ENCODE results near the gene DOK1. TPM values are rescaled to one million over a fixed set of nuclear protein-coding genes. Genes with fewer than 3 reads are reported as not detected.
A peak's percentile ranks its signal among the peaks of the same experiment; 100 is the strongest.

Gene DOK1
- total RNA-seq, 1 experiment from 2014 or later = 3.4 TPM

- ChIA-PET CTCF (interaction anchor here (0.6 to 7.3 kb wide), 6 partner anchors 36 to 65 kb away, joined by 3 to 80 read pairs (median 10); partner anchors contain the start of genes CCDC142 and TTC31), POLR2A (interaction anchor here (0.6 to 8.1 kb wide), 29 partner anchors 9 to 1117 kb away, joined by 3 to 135 read pairs (median 5); partner anchors contain the start of genes C2orf81, CCDC142, INO80B and MOGS)
- peak within 1 kb of the TSS; percentile 94 for H3K4me3 Mint-ChIP-seq (ENCODE audit: unreplicated experiment)
- no TSS peak for BruUV-seq (replicated peaks)
- H3K4me1 Mint-ChIP-seq (ENCODE audit: insufficient read depth, unreplicated experiment) = peaks cover 38% of the 10 kb centered on the region
- intact Hi-C loops (cut with micrococcal nuclease) = loop anchor here (1.0 to 5.0 kb wide), 2 partner anchors 22 to 192 kb away; partner anchors contain the start of gene PCGF1
- H3K27ac Mint-ChIP-seq (ENCODE audit: low read depth, unreplicated experiment) = peak within 1 kb of the TSS; percentile 91
- no peaks in the 10 kb centered on the region for H3K27me3 Mint-ChIP-seq (ENCODE audit: insufficient read depth, unreplicated experiment)
- no peak for TF ChIP-seq CTCF (IDR thresholded peaks at IDR 0.05; ENCODE audit: unreplicated experiment)
- peak; percentile 99 for DNase-seq (ENCODE audit: unreplicated experiment)
- no peaks in the 10 kb centered on the region for H3K9me3 Mint-ChIP-seq (ENCODE audit: unreplicated experiment)
- peaks cover 28% of the 10 kb centered on the region for H3K36me3 Mint-ChIP-seq (ENCODE audit: insufficient read depth, unreplicated experiment)
Measured at GRCh38 chr2:74529357-74530238, 24.9 kb upstream of the DOK1 start, which contains the start of the genes AUP1 and HTRA2. AUP1 (minus strand) TSS chr2:74529706; CDS start chr2:74529629, 77 bp downstream. HTRA2 (plus strand) TSS chr2:74529933; CDS start chr2:74530007, 74 bp downstream.

- BruUV-seq (replicated peaks) = TSS peak; percentile 28
- TF ChIP-seq CTCF (IDR thresholded peaks at IDR 0.05; ENCODE audit: unreplicated experiment) = no peak
- H3K27me3 Mint-ChIP-seq (ENCODE audit: insufficient read depth, unreplicated experiment) = no peaks in the 10 kb centered on the region
- CTCF ChIA-PET = interaction anchor here (0.6 to 7.3 kb wide), 11 partner anchors 13 to 66 kb away, joined by 3 to 80 read pairs (median 4); partner anchors contain the start of genes CCDC142 and TTC31
- intact Hi-C loops (cut with micrococcal nuclease) = loop anchor here (5.0 kb wide), 1 partner anchor 193 kb away; no protein-coding TSS in a partner anchor
- H3K27ac Mint-ChIP-seq (ENCODE audit: low read depth, unreplicated experiment) = peak overlapping the region; percentile 91
- peaks cover 26% of the 10 kb centered on the region for H3K36me3 Mint-ChIP-seq (ENCODE audit: insufficient read depth, unreplicated experiment)
- no peaks in the 10 kb centered on the region for H3K9me3 Mint-ChIP-seq (ENCODE audit: unreplicated experiment)
- POLR2A ChIA-PET = interaction anchor here (0.6 to 8.1 kb wide), 25 partner anchors 8 to 1116 kb away, joined by 3 to 135 read pairs (median 5); partner anchors contain the start of genes C2orf81, CCDC142, INO80B and MRPL19
- H3K4me1 Mint-ChIP-seq (ENCODE audit: insufficient read depth, unreplicated experiment) = peaks cover 38% of the 10 kb centered on the region
- peak; percentile 22 for DNase-seq (ENCODE audit: unreplicated experiment)
- peak overlapping the region; percentile 94 for H3K4me3 Mint-ChIP-seq (ENCODE audit: unreplicated experiment)
Measured at GRCh38 chr2:74530239-74531187, 24.0 kb upstream of the DOK1 start.

- no peaks in the 10 kb centered on the region for H3K27me3 Mint-ChIP-seq (ENCODE audit: insufficient read depth, unreplicated experiment)
- POLR2A ChIA-PET = interaction anchor here (0.7 to 8.1 kb wide), 8 partner anchors 25 to 89 kb away, joined by 3 to 135 read pairs (median 4); partner anchors contain the start of genes CCDC142, PCGF1, TTC31 and WBP1
- no peaks in the 10 kb centered on the region for H3K9me3 Mint-ChIP-seq (ENCODE audit: unreplicated experiment)
- no peak for DNase-seq (ENCODE audit: unreplicated experiment)
- no peak for TF ChIP-seq CTCF (IDR thresholded peaks at IDR 0.05; ENCODE audit: unreplicated experiment)
- BruUV-seq (replicated peaks) = no TSS peak
- H3K4me3 Mint-ChIP-seq (ENCODE audit: unreplicated experiment) = peak overlapping the region; percentile 24
- H3K4me1 Mint-ChIP-seq (ENCODE audit: insufficient read depth, unreplicated experiment) = peaks cover 32% of the 10 kb centered on the region
- H3K27ac Mint-ChIP-seq (ENCODE audit: low read depth, unreplicated experiment) = peak overlapping the region; percentile 20
- peaks cover 14% of the 10 kb centered on the region for H3K36me3 Mint-ChIP-seq (ENCODE audit: insufficient read depth, unreplicated experiment)
- CTCF ChIA-PET = interaction anchor here (0.5 to 7.3 kb wide), 18 partner anchors 11 to 91 kb away, joined by 3 to 80 read pairs (median 5); partner anchors contain the start of genes CCDC142, PCGF1 and TTC31
- intact Hi-C loops (cut with micrococcal nuclease) = loop anchor here (1.0 to 5.0 kb wide), 3 partner anchors 48 to 194 kb away; partner anchors contain the start of gene TTC31
Measured at GRCh38 chr2:74531666-74532065, 22.9 kb upstream of the DOK1 start.
